Activated B cell treated with CpG ODN at 0.5 μM for 24 hours (primary cell): ENCODE measurements around the gene MECP2. TPM values are rescaled to one million over a fixed set of nuclear protein-coding genes. Genes with fewer than 3 reads are reported as not detected.
A peak's percentile ranks its signal among the peaks of the same experiment; 100 is the strongest.
"Not testable (repeated sequence)": the region's sequence is repeated elsewhere in the genome, so short reads cannot be mapped to it uniquely, and the experiment has no call there.

ENCODE experiments used
- ATAC-seq: fragments of 200-7000 bp; cut with Tn5 transposase; one replicate; pipeline ENCODE4 v1.10.0; 2021; ENCODE audit warnings: low read depth, mild to moderate bottlenecking, moderate library complexity
- CTCF ChIA-PET: fragments of 350-600 bp; sonication (Branson Sonifier 250); formaldehyde crosslinking; loops from one replicate; lab custom pipeline; 2021; ENCODE audit warnings: antibody characterized with exemption; lab: Charles Lee
- POLR2A ChIA-PET: fragments of 350-600 bp; sonication (Branson Sonifier 250); formaldehyde crosslinking; loops from one replicate; lab custom pipeline; 2021; ENCODE audit warnings: antibody characterized with exemption; lab: Charles Lee
- DNase-seq: peaks from one replicate; pipeline ENCODE4 v3.0.0; 2022
- H3K27ac Mint-ChIP-seq: one replicate; pipeline ENCODE4 v1.8.0; 2020; ENCODE audit warnings: mixed read lengths
- H3K27me3 Mint-ChIP-seq: one replicate; pipeline ENCODE4 v1.8.0; 2021; ENCODE audit warnings: mixed read lengths
- H3K36me3 Mint-ChIP-seq: one replicate; pipeline ENCODE4 v1.8.0; 2021; ENCODE audit warnings: low read depth, mixed read lengths
- H3K4me1 Mint-ChIP-seq: one replicate; pipeline ENCODE4 v1.8.0; 2021; ENCODE audit warnings: mixed read lengths
- H3K4me3 Mint-ChIP-seq: one replicate; pipeline ENCODE4 v1.8.0; 2020; ENCODE audit warnings: mild to moderate bottlenecking, mixed read lengths
- H3K9me3 Mint-ChIP-seq: one replicate; pipeline ENCODE4 v1.8.0; 2020; ENCODE audit warnings: mixed read lengths
- CTCF ChIP-seq: fragments of 200-600 bp; IDR thresholded peaks from one replicate; pipeline ENCODE4 v1.8.0; 2022; ENCODE audit warnings: antibody characterized with exemption, mild to moderate bottlenecking
- intact Hi-C: fragments of 100-400 bp; cut with micrococcal nuclease; formaldehyde crosslinking; loops from one replicate; pipeline ENCODE4 v1.15.1; 2024
- total RNA-seq: library from RNA; stranded (reverse); gene quantifications from 2 replicates; pipeline ENCODE4 v1.2.3, GENCODE V29; 2022

MECP2 gene
- total RNA-seq, 1 donor from 2014 or later = 69.0 TPM

GRCh38 chrX:154004315-154004714 lies 93.2 kb downstream of the MECP2 start:
- Mint-ChIP-seq H3K4me3 (peak overlapping the region; percentile 42), H3K27ac (peak overlapping the region; percentile 80), H3K9me3 (no peaks in the 10 kb centered on the region), H3K4me1 (peaks cover 68% of the 10 kb centered on the region), H3K27me3 (no peaks in the 10 kb centered on the region), H3K36me3 (peaks cover 11% of the 10 kb centered on the region)
- POLR2A ChIA-PET = interaction anchor here (0.6 to 1.9 kb wide), 4 partner anchors 14 to 160 kb away, joined by 3 to 6 read pairs (median 4); partner anchors contain the start of gene HCFC1
- no peak for TF ChIP-seq CTCF
- DNase-seq (no peak), ATAC-seq (peak; percentile 41)
- CTCF ChIA-PET = interaction anchor here (1.0 kb wide), 1 partner anchor 24 kb away, joined by 3 read pairs; no protein-coding TSS in a partner anchor
- intact Hi-C loops = loop anchor here (2.0 kb wide), 1 partner anchor 14 kb away; the partner anchor contains the start of gene IRAK1

- H3K27me3 Mint-ChIP-seq = no peaks in the 10 kb centered on the region
- peaks cover 49% of the 10 kb centered on the region for H3K4me1 Mint-ChIP-seq
- H3K27ac Mint-ChIP-seq = peak overlapping the region; percentile 85
- intact Hi-C loops = loop anchor here (2.0 kb wide), 1 partner anchor 17 kb away; no protein-coding TSS in a partner anchor
- H3K36me3 Mint-ChIP-seq = peaks cover 4% of the 10 kb centered on the region
- peak overlapping the region; percentile 77 for H3K4me3 Mint-ChIP-seq
- peak; percentile 27 for DNase-seq
- POLR2A ChIA-PET = interaction anchor here (0.6 to 2.6 kb wide), 12 partner anchors 10 to 75 kb away, joined by 3 to 12 read pairs (median 6); partner anchors contain the start of gene HCFC1
- CTCF ChIA-PET = interaction anchor here (1.1 kb wide), 1 partner anchor 12 kb away, joined by 3 read pairs; no protein-coding TSS in a partner anchor
- no peaks in the 10 kb centered on the region for H3K9me3 Mint-ChIP-seq
- peak; percentile 73 for ATAC-seq
- no peak for TF ChIP-seq CTCF
Measured at GRCh38 chrX:154002215-154002719, 95.2 kb downstream of the MECP2 start.

GRCh38 chrX:154000051-154000450 lies 97.5 kb downstream of the MECP2 start:
- TF ChIP-seq CTCF = no peak
- no peak for DNase-seq
- Mint-ChIP-seq H3K4me3 (no peak overlapping the region), H3K36me3 (peaks cover 1% of the 10 kb centered on the region), H3K27me3 (no peaks in the 10 kb centered on the region), H3K27ac (no peak overlapping the region), H3K9me3 (no peaks in the 10 kb centered on the region), H3K4me1 (peaks cover 35% of the 10 kb centered on the region)
- no peak for ATAC-seq
- CTCF ChIA-PET = no interaction called here
- intact Hi-C loops = no loop called here
- POLR2A ChIA-PET = interaction anchor here (0.6 to 0.7 kb wide), 2 partner anchors 19 kb away, joined by 5 read pairs; partner anchors contain the start of gene IRAK1

- no peaks in the 10 kb centered on the region for H3K27me3 Mint-ChIP-seq
- ChIA-PET CTCF (no interaction called here), POLR2A (interaction anchor here (0.6 to 0.7 kb wide), 2 partner anchors 18 to 20 kb away, joined by 5 read pairs; partner anchors contain the start of gene IRAK1)
- no peak for DNase-seq
- TF ChIP-seq CTCF = no peak
- no peaks in the 10 kb centered on the region for H3K9me3 Mint-ChIP-seq
- peaks cover 1% of the 10 kb centered on the region for H3K36me3 Mint-ChIP-seq
- no peak overlapping the region for H3K27ac Mint-ChIP-seq
- intact Hi-C loops = no loop called here
- no peak overlapping the region for H3K4me3 Mint-ChIP-seq
- ATAC-seq = no peak
- peaks cover 31% of the 10 kb centered on the region for H3K4me1 Mint-ChIP-seq
Measured at GRCh38 chrX:153999359-154000037, 98.0 kb downstream of the MECP2 start.

- DNase-seq = no peak
- no peaks in the 10 kb centered on the region for H3K4me1 Mint-ChIP-seq
- TF ChIP-seq CTCF = no peak
- intact Hi-C loops = no loop called here
- ATAC-seq = no peak
- ChIA-PET POLR2A (no interaction called here), CTCF (no interaction called here)
- H3K27me3 Mint-ChIP-seq = no peaks in the 10 kb centered on the region
- H3K36me3 Mint-ChIP-seq = no peaks in the 10 kb centered on the region
- no peaks in the 10 kb centered on the region for H3K9me3 Mint-ChIP-seq
- H3K4me3 Mint-ChIP-seq = no peak overlapping the region
- no peak overlapping the region for H3K27ac Mint-ChIP-seq
Measured at GRCh38 chrX:153995504-153995903, 102.0 kb downstream of the MECP2 start.

GRCh38 chrX:153994398-153994797 lies 103.1 kb downstream of the MECP2 start:
- H3K27me3 Mint-ChIP-seq, intact Hi-C loops, H3K4me3 Mint-ChIP-seq, CTCF ChIA-PET, H3K36me3 Mint-ChIP-seq, H3K4me1 Mint-ChIP-seq, POLR2A ChIA-PET, ATAC-seq, DNase-seq, H3K27ac Mint-ChIP-seq, H3K9me3 Mint-ChIP-seq: not testable (repeated sequence)
